ENCODE measurements around the gene SPOCK1.

The SPOCK1 gene

DNA sequence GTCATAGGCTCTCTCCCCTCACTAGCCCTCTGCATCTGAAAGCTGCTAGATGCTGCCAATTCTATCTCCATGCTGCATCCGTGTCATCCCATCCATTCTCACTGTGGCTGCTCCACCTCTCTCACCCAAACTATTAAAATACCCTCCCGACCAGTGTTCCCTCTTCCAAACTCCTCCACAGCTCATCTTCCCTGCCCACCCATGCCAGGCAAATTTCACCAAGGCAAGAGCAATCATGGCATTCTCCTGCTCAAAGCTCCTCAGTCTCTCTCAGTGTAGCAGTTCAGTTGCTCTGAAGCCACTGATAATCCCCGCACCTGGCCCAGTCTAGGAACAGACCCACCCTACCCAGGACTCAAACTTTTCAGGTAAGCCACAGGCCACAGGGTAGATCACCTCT is 48.4 kb downstream of the SPOCK1 start:
- no peak for DNase-seq (ENCODE audit: low read depth)
- TF ChIP-seq, protein P1, sequence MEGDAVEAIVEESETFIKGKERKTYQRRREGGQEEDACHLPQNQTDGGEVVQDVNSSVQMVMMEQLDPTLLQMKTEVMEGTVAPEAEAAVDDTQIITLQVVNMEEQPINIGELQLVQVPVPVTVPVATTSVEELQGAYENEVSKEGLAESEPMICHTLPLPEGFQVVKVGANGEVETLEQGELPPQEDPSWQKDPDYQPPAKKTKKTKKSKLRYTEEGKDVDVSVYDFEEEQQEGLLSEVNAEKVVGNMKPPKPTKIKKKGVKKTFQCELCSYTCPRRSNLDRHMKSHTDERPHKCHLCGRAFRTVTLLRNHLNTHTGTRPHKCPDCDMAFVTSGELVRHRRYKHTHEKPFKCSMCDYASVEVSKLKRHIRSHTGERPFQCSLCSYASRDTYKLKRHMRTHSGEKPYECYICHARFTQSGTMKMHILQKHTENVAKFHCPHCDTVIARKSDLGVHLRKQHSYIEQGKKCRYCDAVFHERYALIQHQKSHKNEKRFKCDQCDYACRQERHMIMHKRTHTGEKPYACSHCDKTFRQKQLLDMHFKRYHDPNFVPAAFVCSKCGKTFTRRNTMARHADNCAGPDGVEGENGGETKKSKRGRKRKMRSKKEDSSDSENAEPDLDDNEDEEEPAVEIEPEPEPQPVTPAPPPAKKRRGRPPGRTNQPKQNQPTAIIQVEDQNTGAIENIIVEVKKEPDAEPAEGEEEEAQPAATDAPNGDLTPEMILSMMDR (IDR thresholded peaks at IDR 0.05; ENCODE audit: control insufficient read depth, insufficient read depth, low read depth, low read length, missing control alignments), result no peak
- H3K4me3 ChIP-seq (ENCODE audit: control insufficient read depth, low read depth, low read length), result no peak overlapping the region

DNA sequence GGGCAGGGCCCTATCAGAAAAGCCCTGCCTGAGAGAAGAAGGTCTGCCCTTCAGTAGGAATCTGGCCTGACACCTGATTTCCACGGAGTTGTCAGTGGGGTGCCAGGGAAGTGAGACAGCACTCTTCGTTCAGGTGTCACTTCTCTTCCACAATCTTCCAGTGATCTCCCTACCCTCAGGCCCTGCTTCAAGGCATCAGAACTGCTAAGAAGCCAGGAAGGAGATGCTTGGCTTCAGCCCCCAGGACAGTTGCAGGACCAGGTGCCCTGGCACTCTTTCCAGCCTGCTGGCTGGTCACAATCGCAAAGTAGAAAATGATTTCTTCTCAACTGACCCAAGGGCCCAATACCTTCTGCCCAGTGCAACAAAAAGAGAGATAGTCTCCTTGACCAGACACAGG is 50.3 kb downstream of the SPOCK1 start:
- no peak for DNase-seq (ENCODE audit: low read depth)
- TF ChIP-seq, protein P1 (IDR thresholded peaks at IDR 0.05; ENCODE audit: control insufficient read depth, insufficient read depth, low read depth, low read length, missing control alignments), result no peak
- H3K4me3 ChIP-seq (ENCODE audit: control insufficient read depth, low read depth, low read length), result no peak overlapping the region

DNA sequence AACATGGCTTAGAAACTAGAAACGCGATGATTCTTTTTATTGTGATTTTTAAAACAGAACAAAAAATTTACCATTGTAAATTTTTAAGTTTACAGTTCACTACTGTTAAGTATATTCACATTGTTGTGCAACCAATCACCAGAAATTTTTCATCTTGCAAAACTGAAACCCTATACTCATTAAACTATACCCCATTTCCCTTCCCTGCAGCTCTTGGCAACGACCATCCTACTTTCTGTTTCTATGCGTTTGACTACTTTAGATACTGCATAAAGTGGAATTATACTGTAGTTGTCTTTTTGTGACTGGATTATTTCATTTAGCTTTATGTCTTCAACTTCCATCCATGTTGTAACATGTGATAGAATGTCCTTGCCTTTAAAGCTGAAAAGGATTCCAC is 52.5 kb downstream of the SPOCK1 start:
- TF ChIP-seq, protein P1 (IDR thresholded peaks at IDR 0.05; ENCODE audit: control insufficient read depth, insufficient read depth, low read depth, low read length, missing control alignments), result no peak
- no peak overlapping the region for H3K4me3 ChIP-seq (ENCODE audit: control insufficient read depth, low read depth, low read length)
- no peak for DNase-seq (ENCODE audit: low read depth)

DNA sequence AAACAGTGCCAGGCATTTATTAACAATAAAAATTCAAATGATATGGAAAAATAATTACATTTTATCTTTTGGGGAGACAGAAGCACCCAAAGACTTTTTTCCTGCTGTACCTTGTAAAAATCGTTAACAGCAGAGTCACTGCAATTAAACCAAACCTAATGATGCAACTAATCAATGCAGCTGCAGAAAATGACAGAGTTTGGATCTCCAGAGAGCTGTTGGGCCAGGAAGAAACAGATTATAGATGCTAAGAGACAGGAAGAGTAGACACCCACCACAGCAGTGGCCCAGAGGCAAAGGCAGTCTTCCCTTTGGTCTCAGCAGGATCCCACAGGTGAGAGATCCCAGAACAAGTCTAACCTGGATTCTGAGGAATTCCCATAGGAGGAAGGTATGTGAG is 53.0 kb downstream of the SPOCK1 start:
- H3K4me3 ChIP-seq (ENCODE audit: control insufficient read depth, low read depth, low read length), result no peak overlapping the region

DNA sequence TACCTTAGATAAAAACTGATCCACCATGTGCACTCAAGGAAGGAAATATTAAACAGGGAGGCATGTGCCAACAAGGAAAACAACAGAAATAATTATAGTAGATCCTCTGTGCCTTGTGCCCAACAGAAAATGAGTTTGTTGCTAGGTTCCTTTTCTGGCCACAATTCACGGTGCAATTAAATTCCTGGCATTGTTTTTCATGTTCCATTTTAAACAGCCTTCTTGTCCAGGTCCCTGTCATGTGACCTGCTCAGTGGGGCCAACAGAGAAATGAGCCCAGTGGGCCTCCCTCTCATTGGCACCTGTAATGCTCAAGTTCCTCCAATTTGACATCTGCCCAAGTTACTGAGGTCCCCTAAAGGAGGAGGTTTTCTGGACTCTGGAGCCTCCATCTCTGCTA is 56.5 kb downstream of the SPOCK1 start:
- no peak overlapping the region for H3K4me3 ChIP-seq (ENCODE audit: control insufficient read depth, low read depth, low read length)
- TF ChIP-seq, protein P1 (IDR thresholded peaks at IDR 0.05; ENCODE audit: control insufficient read depth, insufficient read depth, low read depth, low read length, missing control alignments), result no peak
- DNase-seq (ENCODE audit: low read depth), result no peak

More for the DNA sequence above, 53.0 kb downstream of the SPOCK1 start:
- TF ChIP-seq, protein P1 (IDR thresholded peaks at IDR 0.05; ENCODE audit: control insufficient read depth, insufficient read depth, low read depth, low read length, missing control alignments), result no peak
- no peak for DNase-seq (ENCODE audit: low read depth)

DNA sequence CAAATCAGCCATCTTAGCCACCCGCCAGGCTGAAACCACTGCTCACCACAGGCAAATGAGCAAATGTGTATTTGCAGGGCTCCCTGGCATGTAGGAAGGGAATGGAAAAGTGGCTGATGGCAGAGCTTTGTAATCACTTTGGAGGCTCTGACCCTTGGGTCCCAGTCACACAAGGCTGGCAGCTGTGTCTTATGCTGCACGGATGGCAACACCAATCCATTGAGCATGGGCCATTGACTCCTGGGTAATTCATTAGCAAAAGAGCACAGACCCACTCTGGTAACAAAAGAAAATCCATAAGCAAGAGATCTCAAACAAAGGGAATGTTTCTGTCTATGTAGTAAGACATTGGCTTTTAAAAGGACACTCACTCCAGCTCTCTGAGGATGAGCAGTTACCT is 57.6 kb downstream of the SPOCK1 start:
- no peak overlapping the region for H3K4me3 ChIP-seq (ENCODE audit: control insufficient read depth, low read depth, low read length)
- TF ChIP-seq, protein P1 (IDR thresholded peaks at IDR 0.05; ENCODE audit: control insufficient read depth, insufficient read depth, low read depth, low read length, missing control alignments), result no peak
- DNase-seq (ENCODE audit: low read depth), result no peak

DNA sequence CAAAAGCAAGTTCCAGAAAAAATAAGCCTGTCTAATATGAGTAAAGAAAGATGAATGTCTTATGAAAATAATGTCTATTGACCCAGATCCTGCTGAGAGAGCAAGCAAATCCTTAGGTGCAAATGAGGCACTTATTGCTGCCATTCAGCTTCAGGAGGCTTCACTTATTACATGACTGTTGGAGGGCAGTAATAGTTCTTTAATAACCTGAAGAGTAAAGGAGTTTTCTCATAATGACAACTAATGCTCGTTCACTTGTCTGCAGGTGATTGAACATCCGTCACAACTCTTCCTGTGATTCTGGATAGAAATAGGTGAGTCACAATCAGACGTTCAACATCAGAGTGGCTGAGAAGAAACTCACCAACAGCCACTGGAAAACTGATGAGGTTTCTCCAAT is 58.3 kb downstream of the SPOCK1 start:
- no peak overlapping the region for H3K4me3 ChIP-seq (ENCODE audit: control insufficient read depth, low read depth, low read length)
- TF ChIP-seq, protein P1 (IDR thresholded peaks at IDR 0.05; ENCODE audit: control insufficient read depth, insufficient read depth, low read depth, low read length, missing control alignments), result no peak
- no peak for DNase-seq (ENCODE audit: low read depth)
